Right lobe of liver (tissue), 6 donors: Measurements from ENCODE around the gene RAD21L1. TPM values are rescaled to one million over a fixed set of nuclear protein-coding genes. Genes with fewer than 3 reads are reported as not detected.

Experiments
- ATAC-seq, 4 donors: fragments of 200-7000 bp; cut with Tn5 transposase; one replicate each; pipeline ENCODE4 v1.9.1; 2020; ENCODE audit warnings: mild to moderate bottlenecking in 4 of 4, moderate library complexity in 4 of 4
- DNase-seq, 3 donors: peaks; one replicate each; pipeline ENCODE4 v3.0.0-alpha.2; 2020
- H3K27ac ChIP-seq, 3 donors: fragments of 200-600 bp; one replicate each; pipeline ENCODE4 v1.8.0; 2022
- H3K27me3 ChIP-seq, 2 donors: fragments of 200-600 bp; one replicate each; pipeline ENCODE4 v1.8.0; 2022
- H3K36me3 ChIP-seq, 4 donors: fragments of 200-600 bp; sonication (generic) in 1 of 4; one replicate each; pipeline versions ENCODE4 v1.5.1 to v1.8.0; 2017 to 2022; ENCODE audit warnings: control low read depth in 1 of 4
- H3K4me1 ChIP-seq, 4 donors: fragments of 200-600 bp; sonication (generic) in 1 of 4; one replicate each; pipeline versions ENCODE4 v1.5.1 to v1.8.0; 2017 to 2022; ENCODE audit warnings: control low read depth in 1 of 4
- H3K4me3 ChIP-seq, 3 donors: fragments of 200-600 bp; one replicate each; pipeline ENCODE4 v1.8.0; 2022
- H3K9me3 ChIP-seq, 4 donors: fragments of 200-600 bp; sonication (generic) in 1 of 4; one replicate each; pipeline versions ENCODE4 v1.5.1 to v1.8.0; 2017 to 2022; ENCODE audit warnings: control low read depth in 1 of 4
- POLR2A ChIP-seq: fragments of 450-650 bp; IDR thresholded peaks from one replicate; pipeline ENCODE4 v1.6.1; 2017; ENCODE audit warnings: antibody characterized with exemption, mild to moderate bottlenecking
- WGBS: methylation state at CpG from one replicate; pipeline ENCODE4 v1.1.6; 2018; ENCODE audit warnings: low coverage, low lambda C conversion rate; ENCODE audit not compliant: insufficient coverage; ENCODE audit errors: missing lambda C conversion rate; 5-methylcytosine and 5-hydroxymethylcytosine counted together
- intact Hi-C, 2 donors: fragments of 100-400 bp; cut with DNase I; formaldehyde crosslinking; loops; one replicate each; pipeline versions ENCODE4 v1.11.2 to v1.14.1; 2022
- total RNA-seq, 6 experiments: library from RNA; depleted of rRNA in 2 of 6; stranded (reverse); fragments of >200 nt in 2 of 6; fragmentation: NEBNext Ultra II Directional in 3 of 6; extraction: Animal tissue kit (Norgen Biotek cat#: 25700) in 3 of 6; gene quantifications; one replicate each; pipeline versions ENCODE4 v1.1.0 to v1.2.4, GENCODE V29; 2016 to 2023
- TF ChIP-seq, protein P1 (sequence below), 4 donors: fragments of 200-600 bp in 3 of 4; fragments of 450-650 bp in 1 of 4; IDR thresholded peaks; one replicate each; pipeline versions ENCODE4 v1.5.1 to v1.8.0; 2016 to 2022; ENCODE audit warnings: antibody characterized with exemption in 4 of 4, mild to moderate bottlenecking in 2 of 4
- donor health status: DM: no; HTN: yes; CAD: no.
- donor health status: DM: no; HTN: no; CAD: no.
- donor health status: DM: no; HTN: no; CAD: no.
- donor health status: DM: no; HTN: yes; CAD: no.
- donor health status: DM: no; HTN: yes; CAD: no.

Gene RAD21L1
- total RNA-seq, 6 experiments from 2014 or later = not detected

DNA sequence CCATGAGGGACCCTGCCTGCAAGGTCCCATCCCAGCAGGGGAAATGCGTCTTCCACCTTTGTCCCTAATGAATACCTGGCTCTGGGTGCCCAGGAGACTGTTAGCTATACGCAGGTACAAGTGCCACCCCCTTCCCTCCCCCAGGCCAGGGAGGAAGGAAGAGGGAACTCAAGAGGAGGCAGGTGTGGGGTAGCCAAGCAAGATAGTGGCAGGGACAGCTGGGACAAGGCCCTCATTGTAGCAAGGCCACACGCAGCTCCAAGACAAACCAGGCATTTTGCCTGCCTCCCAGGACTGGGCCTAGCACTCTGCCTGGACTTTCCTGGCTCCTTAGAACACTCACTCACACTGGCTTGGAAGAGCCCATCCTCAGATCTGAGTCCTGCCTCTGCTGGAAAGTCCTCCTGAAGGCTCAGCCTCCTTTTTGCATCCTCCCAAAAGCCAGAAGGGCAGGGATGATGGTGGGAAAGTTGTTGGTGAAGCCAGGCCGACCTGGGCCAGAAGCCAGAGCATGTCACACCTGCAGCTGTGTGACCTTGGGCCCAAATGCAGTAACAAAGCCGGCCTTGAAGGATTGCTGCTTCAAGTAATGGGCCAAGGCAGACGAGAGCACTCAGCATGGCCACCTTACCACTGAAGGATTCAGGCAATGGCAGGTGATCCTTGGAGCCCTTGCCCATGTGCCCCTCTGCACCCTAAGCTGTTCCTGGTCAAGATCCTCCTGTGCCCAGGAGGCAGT, 68.0 kb downstream of the RAD21L1 start:
- Histone ChIP-seq H3K27me3 (no peaks in the 10 kb centered on the region), H3K4me1 (no peaks in the 10 kb centered on the region), H3K4me3 (no peak overlapping the region), H3K27ac (no peak overlapping the region), H3K36me3 (no peaks in the 10 kb centered on the region), H3K9me3 (no peaks in the 10 kb centered on the region)
- intact Hi-C loops = no loop called here
- DNase-seq = no peak
- TF ChIP-seq, protein P1, sequence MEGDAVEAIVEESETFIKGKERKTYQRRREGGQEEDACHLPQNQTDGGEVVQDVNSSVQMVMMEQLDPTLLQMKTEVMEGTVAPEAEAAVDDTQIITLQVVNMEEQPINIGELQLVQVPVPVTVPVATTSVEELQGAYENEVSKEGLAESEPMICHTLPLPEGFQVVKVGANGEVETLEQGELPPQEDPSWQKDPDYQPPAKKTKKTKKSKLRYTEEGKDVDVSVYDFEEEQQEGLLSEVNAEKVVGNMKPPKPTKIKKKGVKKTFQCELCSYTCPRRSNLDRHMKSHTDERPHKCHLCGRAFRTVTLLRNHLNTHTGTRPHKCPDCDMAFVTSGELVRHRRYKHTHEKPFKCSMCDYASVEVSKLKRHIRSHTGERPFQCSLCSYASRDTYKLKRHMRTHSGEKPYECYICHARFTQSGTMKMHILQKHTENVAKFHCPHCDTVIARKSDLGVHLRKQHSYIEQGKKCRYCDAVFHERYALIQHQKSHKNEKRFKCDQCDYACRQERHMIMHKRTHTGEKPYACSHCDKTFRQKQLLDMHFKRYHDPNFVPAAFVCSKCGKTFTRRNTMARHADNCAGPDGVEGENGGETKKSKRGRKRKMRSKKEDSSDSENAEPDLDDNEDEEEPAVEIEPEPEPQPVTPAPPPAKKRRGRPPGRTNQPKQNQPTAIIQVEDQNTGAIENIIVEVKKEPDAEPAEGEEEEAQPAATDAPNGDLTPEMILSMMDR (IDR thresholded peaks at IDR 0.05) = no peak
- TF ChIP-seq POLR2A = no peak
- 83% methylated on average over 2 of the region's 6 CpGs for WGBS
- no peak for ATAC-seq

DNA sequence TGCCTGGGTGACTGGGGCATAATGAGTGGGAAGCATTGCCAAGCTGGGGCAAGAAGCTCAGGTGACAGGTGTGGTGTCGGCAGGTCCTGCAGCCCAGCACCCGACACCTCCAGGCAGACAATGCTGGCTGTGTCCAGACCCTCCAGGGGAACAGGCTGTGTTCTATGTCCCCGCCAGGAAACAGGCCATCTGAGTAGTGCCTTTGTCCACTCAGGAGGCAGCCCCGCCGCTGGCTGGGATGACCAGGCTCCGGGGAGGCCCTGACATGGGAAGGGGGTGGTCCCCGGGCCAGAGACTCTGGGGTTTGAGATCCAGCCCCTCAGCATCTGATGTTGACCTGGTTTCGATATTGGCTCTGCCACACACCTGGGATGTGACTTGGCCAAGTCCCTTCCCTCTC, 68.7 kb downstream of the RAD21L1 start:
- Histone ChIP-seq H3K27ac (no peak overlapping the region), H3K4me3 (no peak overlapping the region), H3K36me3 (no peaks in the 10 kb centered on the region), H3K4me1 (no peaks in the 10 kb centered on the region), H3K9me3 (no peaks in the 10 kb centered on the region), H3K27me3 (no peaks in the 10 kb centered on the region)
- no peak for DNase-seq
- intact Hi-C loops = no loop called here
- no CpG with 5 or more reads among the region's 8 CpGs for WGBS
- no peak for ATAC-seq
- TF ChIP-seq, protein P1 (IDR thresholded peaks at IDR 0.05) = no peak
- TF ChIP-seq POLR2A = no peak

DNA sequence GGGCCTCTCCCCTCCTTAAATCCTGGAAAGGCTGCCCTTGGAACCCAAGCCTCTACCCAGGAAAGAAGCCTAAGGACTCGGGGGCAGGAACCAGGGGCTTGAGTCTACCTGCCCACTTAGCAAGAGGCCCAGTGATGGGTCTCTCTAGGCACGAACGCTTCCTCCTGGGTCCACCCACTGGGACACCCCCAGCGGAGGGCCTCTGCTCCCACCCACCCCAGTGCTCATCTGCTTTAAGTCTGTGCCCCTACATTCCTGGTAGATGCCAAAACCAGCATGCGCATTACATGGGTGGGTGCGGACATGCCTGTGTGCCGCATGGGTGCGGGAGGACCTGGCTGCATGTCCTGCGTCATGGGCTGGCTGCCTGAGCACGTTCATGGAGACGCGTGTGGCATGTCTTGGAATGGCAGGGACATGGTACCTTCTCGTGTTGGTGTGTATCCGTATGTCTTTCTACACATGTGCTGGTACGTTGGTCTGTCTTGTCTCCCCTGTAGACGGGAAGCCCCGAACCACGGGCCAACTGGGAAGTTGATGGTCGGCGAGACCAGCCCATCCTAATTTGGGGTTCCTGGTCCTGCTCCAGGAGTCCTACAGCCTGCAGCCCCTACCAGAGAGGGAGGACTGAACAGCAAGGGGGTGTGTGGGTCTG, 69.6 kb downstream of the RAD21L1 start:
- no peak overlapping the region for H3K27ac ChIP-seq
- no peak for TF ChIP-seq POLR2A
- TF ChIP-seq, protein P1 (IDR thresholded peaks at IDR 0.05) = no peak
- ATAC-seq = no peak
- intact Hi-C loops = no loop called here
- no peaks in the 10 kb centered on the region for H3K27me3 ChIP-seq
- no peak overlapping the region for H3K4me3 ChIP-seq
- H3K9me3 ChIP-seq = no peaks in the 10 kb centered on the region
- no peaks in the 10 kb centered on the region for H3K4me1 ChIP-seq
- no peaks in the 10 kb centered on the region for H3K36me3 ChIP-seq
- DNase-seq = no peak
- WGBS = 100% methylated on average over 2 of the region's 20 CpGs

DNA sequence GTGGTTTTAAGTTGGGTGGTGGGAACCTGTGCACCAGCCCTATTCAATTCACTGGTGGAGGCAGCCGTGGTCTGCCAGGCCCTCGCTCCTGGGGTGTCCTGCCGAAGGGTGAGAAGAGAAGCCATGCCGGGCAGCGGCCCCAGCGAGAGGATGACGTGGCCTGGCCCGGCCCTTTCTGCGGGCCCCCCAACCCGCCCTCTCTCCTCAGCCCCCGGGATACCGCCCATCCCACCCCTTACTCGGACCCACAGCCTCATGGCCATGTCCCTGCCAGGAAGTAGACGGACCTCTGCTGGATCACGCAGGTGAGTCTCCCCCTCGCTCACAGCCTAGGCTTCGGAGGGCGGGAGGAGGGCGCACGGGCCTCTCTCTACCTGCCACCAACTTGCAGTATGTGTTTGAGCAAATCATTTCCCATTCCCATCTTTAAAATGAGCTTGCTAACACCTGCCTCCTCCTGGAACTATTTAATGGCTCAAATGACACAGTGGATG, 70.3 kb downstream of the RAD21L1 start:
- Histone ChIP-seq H3K9me3 (no peaks in the 10 kb centered on the region), H3K36me3 (no peaks in the 10 kb centered on the region), H3K4me3 (no peak overlapping the region), H3K27ac (no peak overlapping the region), H3K4me1 (no peaks in the 10 kb centered on the region), H3K27me3 (no peaks in the 10 kb centered on the region)
- ATAC-seq = no peak
- no peak for TF ChIP-seq POLR2A
- TF ChIP-seq, protein P1 (IDR thresholded peaks at IDR 0.05) = no peak
- WGBS = 58% methylated on average over 4 of the region's 20 CpGs
- DNase-seq = no peak
- intact Hi-C loops = no loop called here
